ENCODE data around the gene IFT20.

Gene IFT20

GRCh38 chr17:28364665-28365363, 29.5 kb upstream of the IFT20 start, which contains the start of gene SEBOX:
Gene SEBOX (minus strand): TSS chr17:28365199. CDS start chr17:28365151, 48 bp downstream.
- POLR2A ChIA-PET, result no interaction called here
- CTCF ChIA-PET, result interaction anchor here (1.5 kb wide), 1 partner anchor 22 kb away, joined by 3 read pairs; no protein-coding TSS in a partner anchor
- no peak for TF ChIP-seq CTCF (IDR thresholded peaks at IDR 0.05; ENCODE audit: control extremely low read depth, extremely low read depth, low read depth, missing control alignments)
- DNase-seq (ENCODE audit: extremely low spot score), result no peak

- ChIA-PET POLR2A (no interaction called here), CTCF (no interaction called here)
- TF ChIP-seq CTCF (IDR thresholded peaks at IDR 0.05; ENCODE audit: control extremely low read depth, extremely low read depth, low read depth, missing control alignments), result no peak
- no peak for DNase-seq (ENCODE audit: extremely low spot score)
Observed at GRCh38 chr17:28363776-28364650, 28.7 kb upstream of the IFT20 start.

GRCh38 chr17:28363186-28363585, 27.9 kb upstream of the IFT20 start:
- TF ChIP-seq CTCF (IDR thresholded peaks at IDR 0.05; ENCODE audit: control extremely low read depth, extremely low read depth, low read depth, missing control alignments), result no peak
- ChIA-PET POLR2A (no interaction called here), CTCF (interaction anchor here (1.2 kb wide), 2 partner anchors 54 to 111 kb away, joined by 3 read pairs; no protein-coding TSS in a partner anchor)
- DNase-seq (ENCODE audit: extremely low spot score), result no peak

GRCh38 chr17:28357901-28358197, 22.6 kb upstream of the IFT20 start:
- CTCF ChIA-PET, result interaction anchor here (1.2 to 3.0 kb wide), 6 partner anchors 10 to 59 kb away, joined by 3 to 20 read pairs (median 6); partner anchors contain the start of genes IFT20, TNFAIP1 and VTN
- no peak for DNase-seq (ENCODE audit: extremely low spot score)
- TF ChIP-seq CTCF (IDR thresholded peaks at IDR 0.05; ENCODE audit: control extremely low read depth, extremely low read depth, low read depth, missing control alignments), result no peak
- POLR2A ChIA-PET, result interaction anchor here (0.6 to 4.0 kb wide), 6 partner anchors 9 to 357 kb away, joined by 4 to 27 read pairs (median 4); partner anchors contain the start of genes IFT20 and TNFAIP1

- TF ChIP-seq CTCF (IDR thresholded peaks at IDR 0.05; ENCODE audit: control extremely low read depth, extremely low read depth, low read depth, missing control alignments), result no peak
- peak; percentile 98 for DNase-seq (ENCODE audit: extremely low spot score)
- CTCF ChIA-PET, result interaction anchor here (1.2 to 3.0 kb wide), 8 partner anchors 9 to 59 kb away, joined by 3 to 20 read pairs (median 6); partner anchors contain the start of genes IFT20, TNFAIP1 and VTN
Observed at GRCh38 chr17:28357061-28357900, 22.0 kb upstream of the IFT20 start, which contains the start of gene POLDIP2. Gene POLDIP2 (minus strand): TSS chr17:28357527. CDS start chr17:28357448, 79 bp downstream.

More at GRCh38 chr17:28357061-28357900, 22.0 kb upstream of the IFT20 start, which contains the start of gene POLDIP2:
- POLR2A ChIA-PET, result interaction anchor here (0.6 to 4.0 kb wide), 7 partner anchors 9 to 358 kb away, joined by 3 to 27 read pairs (median 4); partner anchors contain the start of genes IFT20 and TNFAIP1
